ENCODE results near the gene PCNX2.
A peak's percentile ranks its signal among the peaks of the same experiment; 100 is the strongest.
"Not testable (repeated sequence)": the region's sequence is repeated elsewhere in the genome, so short reads cannot be mapped to it uniquely, and the experiment has no call there.

PCNX2 gene

GRCh38 chr1:233094269-233094668 is 201.3 kb downstream of the PCNX2 start:
- DNase-seq = no peak

DNA sequence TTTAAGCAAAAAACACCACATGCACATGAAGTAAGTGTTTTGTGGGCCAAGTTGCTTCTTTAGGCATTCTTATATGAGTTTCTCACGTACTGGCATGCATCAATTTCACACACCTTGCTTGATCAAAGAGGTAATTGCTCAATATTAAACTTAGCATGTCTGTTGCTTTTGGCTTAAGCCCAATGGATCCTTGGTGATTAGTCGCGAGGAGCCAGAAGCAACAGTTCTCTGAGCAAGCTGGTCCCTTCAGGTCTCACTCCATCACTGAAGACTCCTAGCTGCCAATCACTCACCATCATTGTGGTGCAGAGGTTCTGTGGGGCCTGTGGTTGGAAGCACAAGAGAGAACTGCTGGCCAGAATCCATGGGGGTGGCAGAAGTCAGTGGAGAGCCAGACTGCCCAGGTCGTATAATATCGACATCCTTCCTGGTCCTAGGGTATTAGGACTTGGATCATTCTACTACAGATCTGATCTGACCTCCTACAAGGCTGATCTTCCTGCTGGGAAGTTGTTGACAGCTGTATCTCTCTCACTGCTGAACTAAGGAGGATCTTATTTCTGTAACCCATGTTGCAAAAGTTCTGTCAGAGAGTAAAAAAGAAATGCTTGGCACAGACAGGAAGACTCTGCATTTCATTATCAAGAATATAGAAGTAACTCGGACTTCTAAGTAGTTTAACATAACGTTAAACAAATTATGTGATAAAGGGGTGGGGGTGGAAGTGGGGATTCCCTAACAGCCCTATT is 204.6 kb downstream of the PCNX2 start:
- DNase-seq = no peak

DNA sequence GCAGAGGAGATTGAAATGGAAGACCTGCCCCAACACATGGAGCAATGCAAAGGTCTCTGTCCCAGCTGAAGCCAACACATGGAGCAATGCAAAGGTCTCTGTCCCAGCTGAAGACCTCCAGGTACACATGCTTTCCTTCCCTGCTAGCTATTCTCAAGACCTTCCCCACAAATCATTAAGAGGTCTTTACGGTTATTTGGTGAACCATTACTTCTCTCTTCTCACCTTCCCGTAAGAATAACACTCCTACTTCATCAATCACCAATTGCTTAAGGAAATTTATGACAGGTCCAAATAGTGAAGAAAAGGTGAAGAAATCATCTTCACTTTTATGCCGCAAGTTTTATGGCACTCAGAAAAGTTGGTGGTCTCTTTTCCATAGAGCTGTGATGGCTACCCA is 206.3 kb downstream of the PCNX2 start:
- DNase-seq = no peak

GRCh38 chr1:233088613-233089012 is 206.9 kb downstream of the PCNX2 start:
- no peak for DNase-seq

GRCh38 chr1:233086961-233087881 is 208.3 kb downstream of the PCNX2 start:
- no peak for DNase-seq

GRCh38 chr1:233085566-233085965 is 210.0 kb downstream of the PCNX2 start:
- no peak for DNase-seq

DNA sequence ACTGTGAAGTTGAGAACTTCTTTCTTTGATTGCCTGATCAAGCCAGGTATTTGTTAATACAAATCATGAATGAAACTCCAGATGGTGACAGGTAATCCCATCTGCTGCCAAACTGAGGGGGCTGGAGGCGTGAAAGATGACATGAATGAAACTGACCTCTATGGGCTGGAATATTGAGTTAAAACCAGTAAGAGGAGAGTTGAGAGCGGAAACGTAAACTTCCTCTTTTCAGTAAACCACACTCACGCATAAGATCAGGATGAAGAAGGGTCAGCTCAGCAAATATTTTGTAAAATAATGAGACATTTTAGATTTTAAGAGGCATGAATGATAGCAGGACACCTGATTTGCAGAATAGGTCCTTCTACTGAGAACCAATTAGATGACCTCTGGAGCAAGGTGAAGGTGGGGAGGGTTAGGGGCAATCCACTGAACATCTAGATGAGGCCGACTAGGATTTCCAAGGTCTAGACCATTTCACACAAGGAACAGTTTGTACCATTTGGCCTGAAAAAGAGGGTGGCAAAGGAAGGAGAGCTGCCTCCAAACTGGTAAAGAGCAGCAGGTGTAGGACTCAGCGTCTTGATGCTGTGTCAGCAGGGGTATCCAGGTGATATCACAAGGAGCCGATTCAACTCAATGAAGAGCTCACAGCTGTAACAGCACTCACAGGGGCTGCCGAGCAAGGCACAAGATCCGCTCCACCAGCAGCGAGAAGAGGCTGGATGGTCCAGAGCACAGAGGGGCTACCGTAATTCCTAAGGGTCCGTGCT is 212.6 kb downstream of the PCNX2 start:
- DNase-seq = no peak

GRCh38 chr1:233081735-233082134 is 213.8 kb downstream of the PCNX2 start:
- no peak for DNase-seq

DNA sequence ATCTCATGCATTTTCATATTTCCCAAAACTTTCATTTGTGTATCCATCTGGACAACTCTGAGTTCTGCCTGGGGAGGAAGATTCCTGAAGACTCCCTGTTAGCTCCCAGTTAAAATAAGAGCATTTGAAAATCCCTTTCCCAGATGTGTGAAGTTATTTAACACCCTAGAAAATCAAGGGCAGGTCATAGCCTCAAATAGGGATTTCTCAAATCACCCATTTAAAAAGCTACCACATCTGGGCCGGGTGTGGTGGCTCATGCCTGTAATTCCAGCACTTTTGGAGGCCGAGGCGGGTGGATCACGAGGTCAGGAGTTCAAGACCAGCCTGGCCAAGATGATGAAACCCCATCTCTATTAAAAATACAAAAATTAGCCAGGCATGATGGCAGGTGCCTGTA is 214.7 kb downstream of the PCNX2 start:
- DNase-seq = not testable (repeated sequence)

- no peak for DNase-seq
Observed at GRCh38 chr1:233080286-233080685, 215.2 kb downstream of the PCNX2 start.

DNA sequence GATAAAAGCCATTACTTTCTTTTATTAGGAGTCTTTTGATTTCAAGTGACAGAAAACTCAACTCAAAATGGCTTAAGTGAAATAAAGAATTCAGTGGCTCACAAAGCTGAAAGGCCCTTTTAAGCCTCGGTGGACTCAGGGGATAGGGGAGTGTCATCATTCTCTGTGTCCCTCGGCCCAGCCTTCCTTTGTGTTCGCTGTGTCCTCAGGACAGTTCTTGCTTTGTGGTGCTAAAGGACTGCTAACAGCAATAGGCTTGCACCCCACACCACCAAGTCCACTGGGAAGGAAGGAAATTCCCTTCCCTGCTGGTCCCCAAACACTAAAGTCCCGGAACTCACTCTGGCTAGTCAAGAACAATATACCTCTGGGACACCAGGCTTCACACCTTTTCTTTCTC is 216.0 kb downstream of the PCNX2 start:
- DNase-seq = no peak

GRCh38 chr1:233078396-233078795 is 217.1 kb downstream of the PCNX2 start:
- no peak for DNase-seq

GRCh38 chr1:233075915-233076295 is 219.6 kb downstream of the PCNX2 start:
- DNase-seq = no peak

DNA sequence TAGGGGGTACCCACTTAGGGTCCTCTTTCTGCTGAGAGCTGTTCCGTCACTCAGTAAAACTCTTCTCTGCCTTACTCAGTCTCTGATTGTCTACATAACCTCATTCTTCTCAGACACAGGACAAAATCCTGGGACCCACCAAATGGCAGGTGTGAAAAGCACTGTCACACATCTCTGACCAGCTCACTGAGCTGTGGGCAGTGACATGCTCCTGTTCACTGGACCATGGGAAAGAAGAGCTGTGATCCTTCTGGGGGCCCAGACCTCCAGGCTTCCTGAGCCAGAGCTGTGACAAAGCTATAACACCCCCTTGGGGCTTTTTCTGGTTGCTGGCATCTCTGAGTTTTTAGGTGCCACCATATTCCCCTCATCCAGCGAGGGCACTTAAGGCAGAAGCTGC is 229.4 kb downstream of the PCNX2 start:
- DNase-seq = no peak

GRCh38 chr1:233065685-233066084 is 229.8 kb downstream of the PCNX2 start:
- no peak for DNase-seq

DNA sequence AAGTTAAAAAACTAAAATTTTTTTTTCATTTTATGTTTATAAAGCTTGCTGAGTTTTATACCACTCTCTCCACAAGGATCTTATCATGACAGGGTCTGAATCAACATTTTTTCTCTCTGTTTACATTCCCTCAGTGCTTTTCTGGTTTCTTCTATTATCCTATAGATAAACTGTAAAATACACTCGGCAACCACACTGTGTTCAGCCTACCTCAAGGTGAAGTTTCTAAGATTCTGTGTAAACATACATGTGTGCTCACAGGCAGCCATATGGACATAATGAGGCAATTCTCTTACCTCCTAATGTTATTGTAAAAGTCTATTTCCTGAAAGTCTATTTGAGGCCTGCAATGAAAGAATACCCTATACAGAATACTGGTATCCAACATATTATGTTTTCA is 230.5 kb downstream of the PCNX2 start:
- no peak for DNase-seq

DNA sequence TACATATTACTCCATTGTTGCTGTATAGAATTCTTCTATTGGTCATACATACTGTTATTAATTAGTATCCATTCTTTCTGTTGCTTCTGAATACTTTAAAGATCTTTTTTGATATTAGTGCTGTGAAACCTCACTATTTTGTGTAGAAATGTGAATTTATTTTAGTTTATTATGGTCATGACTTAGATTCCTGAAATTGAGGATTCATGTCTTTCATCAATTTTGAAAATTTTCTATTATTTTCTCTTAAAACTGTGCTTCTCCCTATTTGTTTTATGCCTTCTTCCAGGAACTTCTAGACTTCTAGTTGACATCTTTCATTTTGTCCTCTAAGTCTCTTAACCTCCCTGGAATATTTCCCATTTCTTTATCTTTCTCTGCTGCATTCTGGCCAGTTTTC is 232.1 kb downstream of the PCNX2 start:
- DNase-seq = no peak

GRCh38 chr1:233061265-233061664 is 234.3 kb downstream of the PCNX2 start:
- peak; percentile 28 to 82 for DNase-seq

- no peak for DNase-seq
Observed at GRCh38 chr1:233060461-233060994, 235.0 kb downstream of the PCNX2 start.

DNA sequence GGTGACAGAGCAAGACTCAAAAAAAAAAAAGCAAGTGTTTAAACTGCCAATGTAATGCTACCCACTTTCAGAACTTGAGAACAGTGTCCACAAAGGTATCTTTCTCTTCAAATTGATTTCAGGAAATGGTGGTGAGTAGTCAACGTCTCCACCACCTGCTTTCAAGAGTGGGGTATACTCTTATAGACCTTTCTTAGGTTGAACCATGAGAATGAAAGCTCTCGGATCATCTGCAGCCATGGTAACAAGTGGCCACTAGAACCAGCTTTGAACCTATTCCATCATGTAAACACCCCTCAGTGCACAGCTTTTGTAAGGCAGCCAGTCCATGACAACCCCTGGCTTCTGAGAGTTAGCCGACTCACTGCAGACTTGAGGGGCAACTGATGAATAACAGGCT is 237.7 kb downstream of the PCNX2 start:
- no peak for DNase-seq

DNA sequence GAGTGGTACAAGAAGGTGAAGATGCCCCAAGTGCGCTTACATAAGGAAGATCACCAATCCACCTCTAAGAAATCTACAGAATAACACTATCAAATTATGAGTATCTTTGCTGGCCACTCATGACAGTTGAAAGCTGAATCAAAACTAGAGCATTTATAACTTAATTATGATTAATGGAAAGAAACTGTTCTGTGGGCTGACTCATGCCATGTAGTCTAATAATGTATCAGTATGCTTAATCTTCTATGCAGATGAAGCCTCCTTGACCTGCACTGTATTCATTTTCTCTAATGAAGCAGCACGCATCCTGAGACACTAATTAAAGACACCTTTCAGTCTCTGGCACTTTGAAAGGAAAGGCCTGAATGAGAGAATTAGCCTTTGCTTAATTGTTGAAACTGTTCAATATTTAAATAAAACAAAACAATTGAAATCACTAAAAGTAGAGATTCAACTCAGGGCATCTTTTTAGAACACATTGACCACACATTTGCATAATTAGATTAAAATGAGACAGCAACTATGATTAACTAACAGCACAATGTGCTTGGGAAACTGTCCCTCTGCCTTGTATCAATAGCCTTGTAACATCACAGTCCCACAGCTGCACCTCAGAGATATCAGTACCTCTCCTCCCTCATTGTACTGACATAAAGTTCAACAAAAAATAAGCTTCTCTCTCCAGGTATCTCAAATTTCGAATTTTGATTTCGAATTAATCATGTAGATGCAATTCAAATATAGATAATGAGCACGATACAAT is 239.5 kb downstream of the PCNX2 start:
- no peak for DNase-seq

DNA sequence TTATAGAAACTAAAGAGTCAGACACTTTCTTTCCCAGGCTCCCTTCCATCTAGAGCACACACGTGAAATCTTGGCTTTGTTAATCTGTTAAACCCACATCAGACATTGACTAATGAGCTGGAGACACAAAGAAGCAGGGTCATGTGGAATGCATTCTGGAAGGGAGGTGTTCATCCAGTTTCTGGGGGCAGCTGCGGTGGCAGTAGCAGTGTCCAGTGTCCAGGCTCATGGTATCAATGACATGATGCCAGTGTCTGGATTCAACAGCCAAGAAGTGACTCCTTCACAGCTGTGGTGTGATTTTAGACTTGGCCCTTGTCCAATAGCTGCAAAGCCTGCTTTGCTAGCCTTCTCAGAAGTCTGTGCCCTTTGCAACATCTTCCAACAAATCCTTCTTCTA is 249.9 kb downstream of the PCNX2 start:
- no peak for DNase-seq

All from NCI-H2081 (cell line).